NCI-H2227 treated with DMSO at 0.1 percent for 48 hours (cell line): Measurements from ENCODE around the gene MEGF9.
"Not testable (repeated sequence)": the region's sequence is repeated elsewhere in the genome, so short reads cannot be mapped to it uniquely, and the experiment has no call there.

Experiments
- DNase-seq: peaks from one replicate; lab custom pipeline; 2025; lab: John Stamatoyannopoulos, UW

MEGF9 gene

GRCh38 chr9:120655005-120655622 is 59.2 kb downstream of the MEGF9 start:
- no peak for DNase-seq

- no peak for DNase-seq
Measured at GRCh38 chr9:120654272-120654671, 60.0 kb downstream of the MEGF9 start.

- DNase-seq, result no peak
Measured at GRCh38 chr9:120653762-120654161, 60.5 kb downstream of the MEGF9 start.

GRCh38 chr9:120652934-120653333 is 61.3 kb downstream of the MEGF9 start:
- DNase-seq, result no peak

GRCh38 chr9:120650352-120650751 is 63.9 kb downstream of the MEGF9 start:
- no peak for DNase-seq

- no peak for DNase-seq
Measured at GRCh38 chr9:120648581-120649197, 65.6 kb downstream of the MEGF9 start.

GRCh38 chr9:120646948-120647347 is 67.3 kb downstream of the MEGF9 start:
- DNase-seq, result no peak

GRCh38 chr9:120645760-120646159 is 68.5 kb downstream of the MEGF9 start:
- DNase-seq, result no peak

GRCh38 chr9:120643061-120643460 is 71.2 kb downstream of the MEGF9 start:
- DNase-seq, result no peak

- DNase-seq, result no peak
Measured at GRCh38 chr9:120642129-120642770, 72.0 kb downstream of the MEGF9 start.

GRCh38 chr9:120640874-120641273 is 73.4 kb downstream of the MEGF9 start:
- not testable (repeated sequence) for DNase-seq

GRCh38 chr9:120640380-120640779 is 73.9 kb downstream of the MEGF9 start:
- DNase-seq, result no peak

GRCh38 chr9:120637919-120638318 is 76.4 kb downstream of the MEGF9 start:
- no peak for DNase-seq

- no peak for DNase-seq
Measured at GRCh38 chr9:120636194-120636957, 77.9 kb downstream of the MEGF9 start.

- DNase-seq, result no peak
Measured at GRCh38 chr9:120635011-120635410, 79.3 kb downstream of the MEGF9 start.

- no peak for DNase-seq
Measured at GRCh38 chr9:120630333-120630732, 83.9 kb downstream of the MEGF9 start.

- not testable (repeated sequence) for DNase-seq
Measured at GRCh38 chr9:120628925-120629497, 85.3 kb downstream of the MEGF9 start.

- DNase-seq, result no peak
Measured at GRCh38 chr9:120628207-120628924, 85.9 kb downstream of the MEGF9 start.

GRCh38 chr9:120627073-120627472 is 87.2 kb downstream of the MEGF9 start:
- no peak for DNase-seq

GRCh38 chr9:120626512-120626911 is 87.8 kb downstream of the MEGF9 start:
- no peak for DNase-seq

- no peak for DNase-seq
Measured at GRCh38 chr9:120625222-120625621, 89.0 kb downstream of the MEGF9 start.

- DNase-seq, result no peak
Measured at GRCh38 chr9:120622790-120623189, 91.5 kb downstream of the MEGF9 start.
